NT2/D1 (cell line): Measurements from ENCODE around the gene CARD14.

Source experiments
- DNase-seq: peaks from one replicate; pipeline ENCODE4 v3.0.0-alpha.2; 2011; ENCODE audit warnings: low read depth, low spot score
- H3K27me3 ChIP-seq: 2 replicates; pipeline ENCODE4 v1.6.0; 2011; ENCODE audit warnings: mild to moderate bottlenecking; ENCODE audit not compliant: insufficient read length, insufficient read depth
- H3K36me3 ChIP-seq: 2 replicates; pipeline ENCODE4 v1.6.1; 2011; ENCODE audit warnings: mild to moderate bottlenecking, low read length, mixed read lengths; ENCODE audit not compliant: insufficient read depth, insufficient read length
- H3K4me1 ChIP-seq: 2 replicates; pipeline ENCODE4 v1.5.1; 2011; ENCODE audit not compliant: insufficient read depth, insufficient read length
- H3K4me3 ChIP-seq: 2 replicates; pipeline ENCODE4 v1.5.1; 2011; ENCODE audit warnings: low read depth; ENCODE audit not compliant: insufficient read length
- H3K9ac ChIP-seq: 2 replicates; pipeline ENCODE4 v1.6.0; 2011; ENCODE audit warnings: low read depth; ENCODE audit not compliant: insufficient read length
- H3K9me3 ChIP-seq: 2 replicates; pipeline ENCODE4 v1.5.1; 2011; ENCODE audit warnings: mild to moderate bottlenecking, low read length; ENCODE audit not compliant: insufficient read depth
- SUZ12 ChIP-seq: IDR thresholded peaks from 2 replicates; pipeline ENCODE4 v1.6.1; 2011; ENCODE audit not compliant: insufficient read length, insufficient read depth; ENCODE audit errors: extremely low read depth
- YY1 ChIP-seq: IDR thresholded peaks from 2 replicates; pipeline ENCODE4 v1.6.1; 2011; ENCODE audit not compliant: insufficient read length, insufficient read depth
- ZNF274 ChIP-seq: IDR thresholded peaks from 2 replicates; pipeline ENCODE4 v1.6.1; 2011; ENCODE audit warnings: mild to moderate bottlenecking, low read depth, low read length

The CARD14 gene

DNA sequence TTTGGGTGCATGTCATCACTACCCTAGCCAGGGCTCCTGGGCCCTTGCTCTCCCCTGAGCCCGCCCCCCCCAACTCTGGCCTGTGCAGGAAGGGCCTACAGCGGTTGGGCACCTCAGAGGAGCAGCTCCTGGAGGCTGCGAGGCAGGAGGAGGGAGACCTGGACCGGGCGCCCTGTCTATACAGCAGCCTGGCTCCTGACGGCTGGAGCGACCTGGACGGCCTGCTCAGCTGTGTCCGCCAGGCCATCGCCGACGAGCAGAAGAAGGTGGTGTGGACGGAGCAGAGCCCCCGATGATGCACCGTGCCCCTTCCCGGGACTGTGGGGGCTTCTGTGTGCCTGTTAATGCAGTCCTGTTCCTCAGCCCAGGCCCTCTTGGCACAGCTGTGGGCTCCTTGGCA is 38.2 kb downstream of the CARD14 start:
- peaks cover 50% of the 10 kb centered on the region for H3K36me3 ChIP-seq

DNA sequence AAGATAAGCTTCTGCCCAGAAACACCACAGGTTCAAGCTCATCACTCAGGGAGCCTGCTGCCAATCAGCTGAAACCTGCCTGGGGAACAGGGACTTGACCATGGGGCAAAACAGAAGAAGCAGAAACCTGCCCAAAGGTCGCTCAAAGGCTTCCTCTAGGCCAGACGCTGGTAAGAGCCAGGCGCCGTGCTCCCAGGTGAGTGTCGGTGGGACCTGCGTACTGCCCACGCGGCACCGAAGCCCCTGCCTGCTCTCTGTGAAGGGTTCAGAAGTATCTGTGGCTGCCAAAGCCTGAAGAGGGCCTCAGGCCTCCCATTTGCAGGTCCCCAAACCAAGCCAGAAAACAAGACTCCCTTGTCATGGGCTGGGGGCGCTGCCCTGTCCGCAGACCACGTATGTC is 39.9 kb downstream of the CARD14 start:
- TF ChIP-seq ZNF274 (no peak), YY1 (no peak), SUZ12 (no peak)
- Histone ChIP-seq H3K9me3 (no peaks in the 10 kb centered on the region), H3K9ac (no peak overlapping the region), H3K36me3 (peaks cover 67% of the 10 kb centered on the region), H3K27me3 (no peaks in the 10 kb centered on the region), H3K4me3 (no peak overlapping the region), H3K4me1 (peaks cover 5% of the 10 kb centered on the region)
- no peak for DNase-seq

More for the DNA sequence above, 38.2 kb downstream of the CARD14 start:
- Histone ChIP-seq H3K9me3 (no peaks in the 10 kb centered on the region), H3K4me3 (no peak overlapping the region), H3K4me1 (peaks cover 16% of the 10 kb centered on the region), H3K27me3 (no peaks in the 10 kb centered on the region), H3K9ac (no peak overlapping the region)
- DNase-seq = no peak
- TF ChIP-seq ZNF274 = no peak

DNA sequence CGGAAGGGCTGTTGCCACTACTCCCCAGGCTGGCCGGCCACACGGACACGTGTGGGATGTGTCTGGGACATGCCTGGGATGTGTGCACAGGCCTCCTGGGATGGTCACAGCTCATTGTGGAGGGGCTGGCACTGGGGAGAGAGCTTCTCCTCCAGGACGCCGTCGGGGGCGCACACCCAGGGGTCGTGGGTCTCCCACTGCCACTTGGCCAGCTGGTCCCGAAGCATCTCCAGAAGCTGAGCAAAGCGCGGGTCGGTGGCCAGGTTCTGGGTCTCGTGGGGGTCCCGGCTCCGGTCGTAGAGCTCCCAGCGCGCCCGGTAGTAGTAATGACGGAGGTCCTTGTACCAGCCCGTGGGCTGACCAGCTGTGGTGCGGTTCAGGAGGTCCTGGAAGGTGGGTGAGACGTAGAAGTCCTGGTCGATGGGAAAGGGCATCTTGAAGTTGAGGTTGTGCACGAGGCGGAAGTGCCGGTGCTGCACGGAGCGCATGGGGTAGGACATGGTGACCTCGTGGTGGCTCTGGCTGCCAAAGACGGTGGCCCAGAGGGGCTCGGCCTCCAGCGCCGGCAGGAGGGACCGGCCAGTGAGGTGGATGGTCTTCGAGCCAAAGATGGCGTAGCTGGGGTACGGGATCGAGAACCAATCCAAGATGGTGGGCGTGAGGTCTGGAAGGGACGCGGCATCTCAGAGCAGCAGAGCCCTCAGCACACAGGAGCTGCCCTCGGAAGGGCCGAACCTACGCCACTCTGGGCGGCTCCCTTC is 40.7 kb downstream of the CARD14 start:
- Histone ChIP-seq H3K27me3 (no peaks in the 10 kb centered on the region), H3K9me3 (no peaks in the 10 kb centered on the region), H3K4me3 (no peak overlapping the region), H3K9ac (no peak overlapping the region), H3K36me3 (peaks cover 72% of the 10 kb centered on the region), H3K4me1 (peaks cover 2% of the 10 kb centered on the region)
- TF ChIP-seq YY1 (no peak), SUZ12 (no peak), ZNF274 (no peak)
- no peak for DNase-seq

DNA sequence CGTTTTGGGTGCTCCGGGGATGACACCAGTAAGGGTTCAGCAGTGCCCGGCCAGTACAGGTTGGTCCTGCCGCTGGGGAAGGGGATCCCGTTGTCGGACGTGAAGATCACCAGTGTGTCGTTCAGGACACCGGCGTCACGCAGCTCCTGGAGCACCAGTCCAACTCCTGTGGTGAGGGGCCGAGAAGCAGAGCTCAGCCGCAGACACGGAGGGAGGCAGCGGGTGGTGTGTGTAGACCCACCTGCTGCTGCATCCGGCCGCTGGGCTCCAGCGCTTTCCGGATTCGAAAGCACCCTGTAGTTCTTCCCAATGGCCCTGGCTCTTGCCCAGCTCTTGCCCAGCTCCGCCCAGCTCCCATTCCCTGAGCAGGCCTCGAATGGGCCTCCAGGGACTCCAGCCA is 42.3 kb downstream of the CARD14 start:
- H3K4me1 ChIP-seq = peaks cover 2% of the 10 kb centered on the region
- no peak overlapping the region for H3K4me3 ChIP-seq
- no peaks in the 10 kb centered on the region for H3K9me3 ChIP-seq
- DNase-seq = no peak
- no peak overlapping the region for H3K9ac ChIP-seq
- no peak for TF ChIP-seq SUZ12
- no peak for TF ChIP-seq ZNF274
- no peak for TF ChIP-seq YY1
- H3K27me3 ChIP-seq = no peaks in the 10 kb centered on the region
- H3K36me3 ChIP-seq = peaks cover 80% of the 10 kb centered on the region

DNA sequence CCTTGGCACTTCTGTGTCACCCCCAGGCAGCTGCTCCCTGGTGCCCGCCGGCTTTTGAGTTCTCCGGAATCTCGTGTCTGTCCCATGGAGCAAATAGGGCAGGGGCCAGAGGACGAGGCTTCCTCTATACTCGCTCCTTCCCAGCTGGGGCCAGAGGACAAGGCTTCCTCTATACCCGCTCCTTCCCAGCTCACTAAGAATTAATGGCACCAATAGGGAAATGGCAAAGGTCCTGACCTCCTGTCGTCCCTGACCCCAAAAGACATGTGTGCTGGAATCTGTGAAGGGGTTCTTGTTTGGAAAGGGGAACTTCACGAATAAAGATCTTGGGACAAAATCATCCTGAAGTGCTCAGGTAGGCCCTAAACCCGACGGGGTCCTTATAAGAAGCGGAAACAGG is 42.7 kb downstream of the CARD14 start:
- H3K4me3 ChIP-seq = no peak overlapping the region
- TF ChIP-seq YY1 (no peak), ZNF274 (no peak), SUZ12 (no peak)
- H3K4me1 ChIP-seq = peaks cover 2% of the 10 kb centered on the region
- no peak overlapping the region for H3K9ac ChIP-seq
- no peaks in the 10 kb centered on the region for H3K9me3 ChIP-seq
- no peak for DNase-seq
- peaks cover 84% of the 10 kb centered on the region for H3K36me3 ChIP-seq
- no peaks in the 10 kb centered on the region for H3K27me3 ChIP-seq

DNA sequence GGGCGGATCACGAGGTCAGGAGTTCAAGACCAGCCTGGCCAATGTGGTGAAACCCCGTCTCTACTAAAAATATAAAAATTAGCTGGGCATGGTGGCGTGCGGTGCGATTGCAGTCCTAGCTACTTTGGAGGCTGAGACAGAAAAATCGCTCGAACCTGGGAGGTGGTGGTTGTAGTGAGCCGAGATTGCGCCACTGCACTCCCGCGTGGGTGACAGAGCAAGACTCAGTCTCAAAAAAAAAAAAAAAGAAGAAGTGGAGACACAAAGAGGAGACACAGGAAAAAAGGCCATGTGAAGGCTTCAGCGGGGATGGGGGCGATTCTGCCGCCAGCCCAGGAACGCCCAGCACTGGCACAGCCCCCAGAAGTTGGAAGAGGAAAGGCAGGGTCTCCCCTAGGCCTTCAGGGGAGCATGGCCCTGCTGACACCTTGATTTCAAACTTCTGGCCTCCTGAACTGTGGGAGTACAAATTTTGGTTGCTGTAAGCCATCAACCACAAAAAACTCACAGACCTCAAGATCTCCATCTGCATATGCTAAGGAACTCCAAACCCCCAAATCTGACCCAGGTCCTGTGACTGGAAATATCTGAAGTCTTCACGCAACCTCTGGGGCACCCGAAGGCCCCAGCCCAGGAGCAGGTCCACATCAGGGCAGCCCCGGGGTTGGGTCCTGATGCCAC is 43.3 kb downstream of the CARD14 start:
- H3K4me3 ChIP-seq = no peak overlapping the region
- peaks cover 2% of the 10 kb centered on the region for H3K4me1 ChIP-seq
- TF ChIP-seq SUZ12 = no peak
- no peak for TF ChIP-seq ZNF274
- no peak for TF ChIP-seq YY1
- no peak overlapping the region for H3K9ac ChIP-seq
- H3K36me3 ChIP-seq = peaks cover 85% of the 10 kb centered on the region
- no peak for DNase-seq
- no peaks in the 10 kb centered on the region for H3K27me3 ChIP-seq
- no peaks in the 10 kb centered on the region for H3K9me3 ChIP-seq

DNA sequence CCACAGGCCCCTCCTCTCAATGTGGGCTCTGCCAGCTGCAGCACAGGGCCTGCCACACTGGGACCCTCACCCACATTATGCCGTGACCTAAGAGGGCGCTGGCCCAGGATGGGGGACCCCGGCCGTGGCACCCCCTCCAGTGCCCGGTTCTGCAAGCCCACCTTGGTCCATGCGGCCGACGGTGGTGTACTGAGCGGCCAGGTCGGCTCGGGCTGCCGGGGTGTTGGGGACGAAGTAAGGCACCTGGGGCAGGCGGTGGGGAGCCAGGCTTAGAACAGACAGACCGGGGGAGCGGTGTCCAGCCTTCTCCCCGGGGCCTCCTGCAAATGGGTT is 43.8 kb downstream of the CARD14 start:
- H3K9ac ChIP-seq = no peak overlapping the region
- peaks cover 84% of the 10 kb centered on the region for H3K36me3 ChIP-seq
- no peaks in the 10 kb centered on the region for H3K9me3 ChIP-seq
- no peak overlapping the region for H3K4me3 ChIP-seq
- no peak for TF ChIP-seq SUZ12
- TF ChIP-seq ZNF274 = no peak
- no peak for TF ChIP-seq YY1
- no peaks in the 10 kb centered on the region for H3K4me1 ChIP-seq
- H3K27me3 ChIP-seq = no peaks in the 10 kb centered on the region
- no peak for DNase-seq
